Measurements from ENCODE around the gene MAG. TPM values are rescaled to one million over a fixed set of nuclear protein-coding genes. Genes with fewer than 3 reads are reported as not detected.
A peak's percentile ranks its signal among the peaks of the same experiment; 100 is the strongest.

Gene MAG
- total and polyA plus RNA-seq, 2 of the 13 experiments (the other 11 are each of a cell fraction or from before 2014, with no cell fraction given) = 0.20 to 1.3 TPM

GRCh38 chr19:35354898-35355297, 62.9 kb downstream of the MAG start (continued):
- TF ChIP-seq EZH2 (conservative IDR thresholded peaks at IDR 0.05; ENCODE audit: low read depth, low read length) (no peak), TRAFD1 (CRISPR knock-in tag; IDR thresholded peaks at IDR 0.05; ENCODE audit: borderline replicate concordance) (no peak), MTF2 (CRISPR knock-in tag; IDR thresholded peaks at IDR 0.05; ENCODE audit: borderline replicate concordance) (no peak), ZBTB38 (CRISPR knock-in tag; IDR thresholded peaks at IDR 0.05) (peak; percentile 93), SUZ12 (IDR thresholded peaks at IDR 0.05; ENCODE audit: low read depth, low read length) (no peak)
- TF ChIP-seq, protein P1, sequence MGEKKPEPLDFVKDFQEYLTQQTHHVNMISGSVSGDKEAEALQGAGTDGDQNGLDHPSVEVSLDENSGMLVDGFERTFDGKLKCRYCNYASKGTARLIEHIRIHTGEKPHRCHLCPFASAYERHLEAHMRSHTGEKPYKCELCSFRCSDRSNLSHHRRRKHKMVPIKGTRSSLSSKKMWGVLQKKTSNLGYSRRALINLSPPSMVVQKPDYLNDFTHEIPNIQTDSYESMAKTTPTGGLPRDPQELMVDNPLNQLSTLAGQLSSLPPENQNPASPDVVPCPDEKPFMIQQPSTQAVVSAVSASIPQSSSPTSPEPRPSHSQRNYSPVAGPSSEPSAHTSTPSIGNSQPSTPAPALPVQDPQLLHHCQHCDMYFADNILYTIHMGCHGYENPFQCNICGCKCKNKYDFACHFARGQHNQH (CRISPR knock-in tag; IDR thresholded peaks at IDR 0.05) = no peak
- TF ChIP-seq, protein P2, sequence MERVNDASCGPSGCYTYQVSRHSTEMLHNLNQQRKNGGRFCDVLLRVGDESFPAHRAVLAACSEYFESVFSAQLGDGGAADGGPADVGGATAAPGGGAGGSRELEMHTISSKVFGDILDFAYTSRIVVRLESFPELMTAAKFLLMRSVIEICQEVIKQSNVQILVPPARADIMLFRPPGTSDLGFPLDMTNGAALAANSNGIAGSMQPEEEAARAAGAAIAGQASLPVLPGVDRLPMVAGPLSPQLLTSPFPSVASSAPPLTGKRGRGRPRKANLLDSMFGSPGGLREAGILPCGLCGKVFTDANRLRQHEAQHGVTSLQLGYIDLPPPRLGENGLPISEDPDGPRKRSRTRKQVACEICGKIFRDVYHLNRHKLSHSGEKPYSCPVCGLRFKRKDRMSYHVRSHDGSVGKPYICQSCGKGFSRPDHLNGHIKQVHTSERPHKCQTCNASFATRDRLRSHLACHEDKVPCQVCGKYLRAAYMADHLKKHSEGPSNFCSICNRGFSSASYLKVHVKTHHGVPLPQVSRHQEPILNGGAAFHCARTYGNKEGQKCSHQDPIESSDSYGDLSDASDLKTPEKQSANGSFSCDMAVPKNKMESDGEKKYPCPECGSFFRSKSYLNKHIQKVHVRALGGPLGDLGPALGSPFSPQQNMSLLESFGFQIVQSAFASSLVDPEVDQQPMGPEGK (CRISPR knock-in tag; IDR thresholded peaks at IDR 0.05) = no peak
- TF ChIP-seq, protein P3, sequence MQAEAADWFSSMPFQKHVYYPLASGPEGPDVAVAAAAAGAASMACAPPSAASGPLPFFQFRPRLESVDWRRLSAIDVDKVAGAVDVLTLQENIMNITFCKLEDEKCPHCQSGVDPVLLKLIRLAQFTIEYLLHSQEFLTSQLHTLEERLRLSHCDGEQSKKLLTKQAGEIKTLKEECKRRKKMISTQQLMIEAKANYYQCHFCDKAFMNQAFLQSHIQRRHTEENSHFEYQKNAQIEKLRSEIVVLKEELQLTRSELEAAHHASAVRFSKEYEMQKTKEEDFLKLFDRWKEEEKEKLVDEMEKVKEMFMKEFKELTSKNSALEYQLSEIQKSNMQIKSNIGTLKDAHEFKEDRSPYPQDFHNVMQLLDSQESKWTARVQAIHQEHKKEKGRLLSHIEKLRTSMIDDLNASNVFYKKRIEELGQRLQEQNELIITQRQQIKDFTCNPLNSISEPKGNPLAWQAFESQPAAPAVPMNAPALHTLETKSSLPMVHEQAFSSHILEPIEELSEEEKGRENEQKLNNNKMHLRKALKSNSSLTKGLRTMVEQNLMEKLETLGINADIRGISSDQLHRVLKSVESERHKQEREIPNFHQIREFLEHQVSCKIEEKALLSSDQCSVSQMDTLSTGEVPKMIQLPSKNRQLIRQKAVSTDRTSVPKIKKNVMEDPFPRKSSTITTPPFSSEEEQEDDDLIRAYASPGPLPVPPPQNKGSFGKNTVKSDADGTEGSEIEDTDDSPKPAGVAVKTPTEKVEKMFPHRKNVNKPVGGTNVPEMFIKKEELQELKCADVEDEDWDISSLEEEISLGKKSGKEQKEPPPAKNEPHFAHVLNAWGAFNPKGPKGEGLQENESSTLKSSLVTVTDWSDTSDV (CRISPR knock-in tag; IDR thresholded peaks at IDR 0.05) = no peak
